Measurements from ENCODE around the gene KCTD2. TPM values are rescaled to one million over a fixed set of nuclear protein-coding genes. Genes with fewer than 3 reads are reported as not detected.
A peak's percentile ranks its signal among the peaks of the same experiment; 100 is the strongest.

KCTD2 gene
- total and polyA plus RNA-seq, 2 of the 13 experiments (the other 11 are each of a cell fraction or from before 2014, with no cell fraction given) = 28.3 to 32.6 TPM

DNA sequence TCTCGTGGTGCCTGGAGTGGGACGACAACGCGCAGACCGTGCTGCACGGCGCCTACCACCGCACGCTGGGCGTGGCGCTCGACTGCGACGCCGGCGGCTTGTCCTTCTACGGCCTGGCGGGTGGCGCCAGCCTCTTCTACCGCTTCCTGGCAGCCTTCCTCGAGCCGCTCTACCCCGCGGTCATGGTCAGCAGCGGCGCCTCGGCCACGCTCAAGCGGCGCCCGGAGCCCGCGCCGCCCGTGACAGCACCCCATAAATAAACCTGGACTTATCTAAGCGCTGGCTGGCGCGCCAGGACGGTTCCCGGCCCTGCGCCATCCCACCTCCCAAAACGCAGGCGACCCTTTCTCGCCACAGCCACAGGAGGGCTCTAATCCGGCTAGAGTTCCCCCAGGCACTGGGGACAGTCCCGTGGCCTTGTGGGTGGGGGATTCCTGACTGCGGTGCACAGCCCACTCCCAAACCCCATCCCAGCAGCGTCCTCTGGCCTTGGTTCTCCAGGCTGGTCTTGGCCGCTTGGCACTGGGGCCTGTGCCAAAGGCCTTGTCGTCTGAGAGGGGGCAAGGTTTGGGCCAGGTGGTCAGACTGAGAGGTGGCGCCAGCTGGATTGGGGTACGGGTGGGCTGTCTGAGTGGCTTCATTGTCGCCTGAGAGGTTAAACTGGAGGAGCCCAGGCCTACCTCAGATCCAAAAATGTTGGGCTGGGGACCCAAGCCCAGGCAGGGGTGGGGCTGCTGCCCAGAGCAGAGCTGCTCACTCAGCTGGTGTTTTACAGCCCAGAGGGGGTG is 30.7 kb downstream of the KCTD2 start (continued):
- TF ChIP-seq, protein P1, sequence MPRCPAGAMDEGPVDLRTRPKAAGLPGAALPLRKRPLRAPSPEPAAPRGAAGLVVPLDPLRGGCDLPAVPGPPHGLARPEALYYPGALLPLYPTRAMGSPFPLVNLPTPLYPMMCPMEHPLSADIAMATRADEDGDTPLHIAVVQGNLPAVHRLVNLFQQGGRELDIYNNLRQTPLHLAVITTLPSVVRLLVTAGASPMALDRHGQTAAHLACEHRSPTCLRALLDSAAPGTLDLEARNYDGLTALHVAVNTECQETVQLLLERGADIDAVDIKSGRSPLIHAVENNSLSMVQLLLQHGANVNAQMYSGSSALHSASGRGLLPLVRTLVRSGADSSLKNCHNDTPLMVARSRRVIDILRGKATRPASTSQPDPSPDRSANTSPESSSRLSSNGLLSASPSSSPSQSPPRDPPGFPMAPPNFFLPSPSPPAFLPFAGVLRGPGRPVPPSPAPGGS (CRISPR knock-in tag; IDR thresholded peaks at IDR 0.05) = 0 out of 2 replicates have a peak, but pooled peaks have one; percentile 15
- TF ChIP-seq, protein P2, sequence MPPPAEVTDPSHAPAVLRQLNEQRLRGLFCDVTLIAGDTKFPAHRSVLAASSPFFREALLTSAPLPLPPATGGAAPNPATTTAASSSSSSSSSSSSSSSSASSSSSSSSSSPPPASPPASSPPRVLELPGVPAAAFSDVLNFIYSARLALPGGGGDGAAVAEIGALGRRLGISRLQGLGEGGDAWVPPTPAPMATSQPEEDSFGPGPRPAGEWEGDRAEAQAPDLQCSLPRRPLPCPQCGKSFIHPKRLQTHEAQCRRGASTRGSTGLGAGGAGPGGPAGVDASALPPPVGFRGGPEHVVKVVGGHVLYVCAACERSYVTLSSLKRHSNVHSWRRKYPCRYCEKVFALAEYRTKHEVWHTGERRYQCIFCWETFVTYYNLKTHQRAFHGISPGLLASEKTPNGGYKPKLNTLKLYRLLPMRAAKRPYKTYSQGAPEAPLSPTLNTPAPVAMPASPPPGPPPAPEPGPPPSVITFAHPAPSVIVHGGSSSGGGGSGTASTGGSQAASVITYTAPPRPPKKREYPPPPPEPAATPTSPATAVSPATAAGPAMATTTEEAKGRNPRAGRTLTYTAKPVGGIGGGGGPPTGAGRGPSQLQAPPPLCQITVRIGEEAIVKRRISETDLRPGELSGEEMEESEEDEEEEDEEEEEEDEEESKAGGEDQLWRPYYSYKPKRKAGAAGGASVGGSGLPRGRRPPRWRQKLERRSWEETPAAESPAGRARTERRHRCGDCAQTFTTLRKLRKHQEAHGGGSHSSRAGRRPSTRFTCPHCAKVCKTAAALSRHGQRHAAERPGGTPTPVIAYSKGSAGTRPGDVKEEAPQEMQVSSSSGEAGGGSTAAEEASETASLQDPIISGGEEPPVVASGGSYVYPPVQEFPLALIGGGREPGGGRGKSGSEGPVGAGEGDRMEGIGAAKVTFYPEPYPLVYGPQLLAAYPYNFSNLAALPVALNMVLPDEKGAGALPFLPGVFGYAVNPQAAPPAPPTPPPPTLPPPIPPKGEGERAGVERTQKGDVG (CRISPR knock-in tag; IDR thresholded peaks at IDR 0.05; ENCODE audit: borderline replicate concordance) = peak; percentile 39; the same call in 1 of the 2 replicates
- TF ChIP-seq, protein P3, sequence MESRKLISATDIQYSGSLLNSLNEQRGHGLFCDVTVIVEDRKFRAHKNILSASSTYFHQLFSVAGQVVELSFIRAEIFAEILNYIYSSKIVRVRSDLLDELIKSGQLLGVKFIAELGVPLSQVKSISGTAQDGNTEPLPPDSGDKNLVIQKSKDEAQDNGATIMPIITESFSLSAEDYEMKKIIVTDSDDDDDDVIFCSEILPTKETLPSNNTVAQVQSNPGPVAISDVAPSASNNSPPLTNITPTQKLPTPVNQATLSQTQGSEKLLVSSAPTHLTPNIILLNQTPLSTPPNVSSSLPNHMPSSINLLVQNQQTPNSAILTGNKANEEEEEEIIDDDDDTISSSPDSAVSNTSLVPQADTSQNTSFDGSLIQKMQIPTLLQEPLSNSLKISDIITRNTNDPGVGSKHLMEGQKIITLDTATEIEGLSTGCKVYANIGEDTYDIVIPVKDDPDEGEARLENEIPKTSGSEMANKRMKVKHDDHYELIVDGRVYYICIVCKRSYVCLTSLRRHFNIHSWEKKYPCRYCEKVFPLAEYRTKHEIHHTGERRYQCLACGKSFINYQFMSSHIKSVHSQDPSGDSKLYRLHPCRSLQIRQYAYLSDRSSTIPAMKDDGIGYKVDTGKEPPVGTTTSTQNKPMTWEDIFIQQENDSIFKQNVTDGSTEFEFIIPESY (CRISPR knock-in tag; IDR thresholded peaks at IDR 0.05) = peak; percentile 82; the same call in 1 of the 2 replicates
- TF ChIP-seq, protein P4, sequence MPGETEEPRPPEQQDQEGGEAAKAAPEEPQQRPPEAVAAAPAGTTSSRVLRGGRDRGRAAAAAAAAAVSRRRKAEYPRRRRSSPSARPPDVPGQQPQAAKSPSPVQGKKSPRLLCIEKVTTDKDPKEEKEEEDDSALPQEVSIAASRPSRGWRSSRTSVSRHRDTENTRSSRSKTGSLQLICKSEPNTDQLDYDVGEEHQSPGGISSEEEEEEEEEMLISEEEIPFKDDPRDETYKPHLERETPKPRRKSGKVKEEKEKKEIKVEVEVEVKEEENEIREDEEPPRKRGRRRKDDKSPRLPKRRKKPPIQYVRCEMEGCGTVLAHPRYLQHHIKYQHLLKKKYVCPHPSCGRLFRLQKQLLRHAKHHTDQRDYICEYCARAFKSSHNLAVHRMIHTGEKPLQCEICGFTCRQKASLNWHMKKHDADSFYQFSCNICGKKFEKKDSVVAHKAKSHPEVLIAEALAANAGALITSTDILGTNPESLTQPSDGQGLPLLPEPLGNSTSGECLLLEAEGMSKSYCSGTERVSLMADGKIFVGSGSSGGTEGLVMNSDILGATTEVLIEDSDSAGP (CRISPR knock-in tag; IDR thresholded peaks at IDR 0.05; ENCODE audit: borderline replicate concordance) = peak; percentile 4; the same call in 1 of the 2 replicates
- TF ChIP-seq, protein P5, sequence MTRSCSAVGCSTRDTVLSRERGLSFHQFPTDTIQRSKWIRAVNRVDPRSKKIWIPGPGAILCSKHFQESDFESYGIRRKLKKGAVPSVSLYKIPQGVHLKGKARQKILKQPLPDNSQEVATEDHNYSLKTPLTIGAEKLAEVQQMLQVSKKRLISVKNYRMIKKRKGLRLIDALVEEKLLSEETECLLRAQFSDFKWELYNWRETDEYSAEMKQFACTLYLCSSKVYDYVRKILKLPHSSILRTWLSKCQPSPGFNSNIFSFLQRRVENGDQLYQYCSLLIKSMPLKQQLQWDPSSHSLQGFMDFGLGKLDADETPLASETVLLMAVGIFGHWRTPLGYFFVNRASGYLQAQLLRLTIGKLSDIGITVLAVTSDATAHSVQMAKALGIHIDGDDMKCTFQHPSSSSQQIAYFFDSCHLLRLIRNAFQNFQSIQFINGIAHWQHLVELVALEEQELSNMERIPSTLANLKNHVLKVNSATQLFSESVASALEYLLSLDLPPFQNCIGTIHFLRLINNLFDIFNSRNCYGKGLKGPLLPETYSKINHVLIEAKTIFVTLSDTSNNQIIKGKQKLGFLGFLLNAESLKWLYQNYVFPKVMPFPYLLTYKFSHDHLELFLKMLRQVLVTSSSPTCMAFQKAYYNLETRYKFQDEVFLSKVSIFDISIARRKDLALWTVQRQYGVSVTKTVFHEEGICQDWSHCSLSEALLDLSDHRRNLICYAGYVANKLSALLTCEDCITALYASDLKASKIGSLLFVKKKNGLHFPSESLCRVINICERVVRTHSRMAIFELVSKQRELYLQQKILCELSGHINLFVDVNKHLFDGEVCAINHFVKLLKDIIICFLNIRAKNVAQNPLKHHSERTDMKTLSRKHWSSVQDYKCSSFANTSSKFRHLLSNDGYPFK (CRISPR knock-in tag; IDR thresholded peaks at IDR 0.05; ENCODE audit: borderline replicate concordance) = 0 out of 2 replicates have a peak, but pooled peaks have one; percentile 0
- TF ChIP-seq ZNF589 (CRISPR knock-in tag; conservative IDR thresholded peaks at IDR 0.05) = no peak
- peak; percentile 35 for TF ChIP-seq AGO2 (optimal IDR thresholded peaks at IDR 0.05; ENCODE audit: low read depth, low read length)
- peak; percentile 59 for TF ChIP-seq PTBP1 (IDR thresholded peaks at IDR 0.05; ENCODE audit: low read depth, low read length, poor library complexity, severe bottlenecking)

Measured in HepG2 (cell line).